Neuronal stem cell (in vitro differentiated cells): Measurements from ENCODE around the gene SHOC1.

Experiments
- DNase-seq: peaks from one replicate; pipeline ENCODE4 v3.0.0-alpha.2; 2013; ENCODE audit warnings: low spot score
- H2AFZ ChIP-seq: one replicate; pipeline ENCODE4 v1.6.1; 2013; ENCODE audit warnings: mild to moderate bottlenecking, low read length, inconsistent platforms
- H2AK5ac ChIP-seq: 2 replicates; pipeline ENCODE4 v1.6.1; 2013; ENCODE audit warnings: low read depth, mild to moderate bottlenecking, inconsistent platforms, low read length, moderate library complexity, mixed read lengths
- H2BK120ac ChIP-seq: 2 replicates; pipeline ENCODE4 v1.6.1; 2013; ENCODE audit warnings: low read depth, mild to moderate bottlenecking, inconsistent platforms, low read length, moderate library complexity, mixed read lengths
- H2BK12ac ChIP-seq: one replicate; pipeline ENCODE4 v1.6.1; 2013; ENCODE audit warnings: low read length, inconsistent platforms
- H2BK15ac ChIP-seq: 2 replicates; pipeline ENCODE4 v1.6.1; 2013; ENCODE audit warnings: mild to moderate bottlenecking, low read length, inconsistent platforms, mixed read lengths
- H2BK5ac ChIP-seq: one replicate; pipeline ENCODE4 v1.6.1; 2013; ENCODE audit warnings: inconsistent platforms, mild to moderate bottlenecking, low read length, moderate library complexity
- H3K14ac ChIP-seq: one replicate; pipeline ENCODE4 v1.6.1; 2013; ENCODE audit warnings: low read length, inconsistent platforms
- H3K18ac ChIP-seq: 2 replicates; pipeline ENCODE4 v1.6.1; 2013; ENCODE audit warnings: low read length, inconsistent platforms
- H3K23ac ChIP-seq: 2 replicates; pipeline ENCODE4 v1.6.1; 2013; ENCODE audit warnings: low read depth, mild to moderate bottlenecking, mixed read lengths, low read length, inconsistent platforms; ENCODE audit not compliant: poor library complexity
- H3K27ac ChIP-seq: replicated peaks from 3 replicates; pipeline ENCODE4 v1.5.1; 2013; ENCODE audit warnings: low read length, inconsistent platforms
- H3K27me3 ChIP-seq, 3 experiments: 2 replicates each; pipeline ENCODE4 v1.6.1; 2013; ENCODE audit warnings: low read length in 3 of 3, mild to moderate bottlenecking in 2 of 3, inconsistent platforms in 1 of 3, low read depth in 1 of 3, mixed read lengths in 1 of 3, moderate library complexity in 1 of 3; ENCODE audit not compliant: control insufficient read depth in 3 of 3, insufficient read depth in 3 of 3
- H3K36me3 ChIP-seq, 2 donors: replicated peaks in 1 of 2; 2 replicates each; pipeline ENCODE4 v1.6.1; 2013; ENCODE audit warnings: low read length in 2 of 2; ENCODE audit not compliant: control insufficient read depth in 2 of 2, insufficient read depth in 2 of 2
- H3K4ac ChIP-seq: 2 replicates; pipeline ENCODE4 v1.6.1; 2013; ENCODE audit warnings: inconsistent platforms, mild to moderate bottlenecking, low read length, moderate library complexity
- H3K4me1 ChIP-seq, 2 donors: 1 replicate in 1 of 2; 2 replicates in 1 of 2; pipeline ENCODE4 v1.6.1; 2013; ENCODE audit warnings: low read length in 2 of 2, low read depth in 1 of 2; ENCODE audit not compliant: control insufficient read depth in 2 of 2, insufficient read depth in 1 of 2
- H3K4me2 ChIP-seq: one replicate; pipeline ENCODE4 v1.6.1; 2013; ENCODE audit warnings: mild to moderate bottlenecking, low read length, inconsistent platforms; ENCODE audit not compliant: insufficient read depth, poor library complexity, severe bottlenecking
- H3K4me3 ChIP-seq, 2 donors: 2 replicates each; pipeline ENCODE4 v1.5.1; 2013; ENCODE audit warnings: low read length in 2 of 2, mild to moderate bottlenecking in 2 of 2, inconsistent platforms in 1 of 2, moderate library complexity in 1 of 2
- H3K79me1 ChIP-seq: one replicate; pipeline ENCODE4 v1.6.1; 2013; ENCODE audit warnings: low read depth, mild to moderate bottlenecking, inconsistent platforms, low read length, moderate library complexity
- H3K9ac ChIP-seq: one replicate; pipeline ENCODE4 v1.6.1; 2013; ENCODE audit warnings: mild to moderate bottlenecking, low read depth, low read length, inconsistent platforms; ENCODE audit not compliant: poor library complexity
- H3K9me3 ChIP-seq, 2 donors: replicated peaks in 1 of 2; 2 replicates each; pipeline versions ENCODE3 to v1.6.1; 2013; ENCODE audit warnings: low read length in 2 of 2, mild to moderate bottlenecking in 2 of 2, inconsistent platforms in 1 of 2, low read depth in 1 of 2, mixed read lengths in 1 of 2, moderate library complexity in 1 of 2; ENCODE audit not compliant: control insufficient read depth in 2 of 2, insufficient read depth in 1 of 2
- H4K8ac ChIP-seq: one replicate; pipeline ENCODE4 v1.6.1; 2013; ENCODE audit warnings: low read depth, mild to moderate bottlenecking, inconsistent platforms, low read length, moderate library complexity
- H4K91ac ChIP-seq: one replicate; pipeline ENCODE4 v1.6.1; 2013; ENCODE audit warnings: low read length, low read depth, mild to moderate bottlenecking, inconsistent platforms; ENCODE audit not compliant: poor library complexity
- WGBS, 2 donors: extraction: QIAGEN DNeasy Blood & Tissue Kit; methylation state at CpG; one replicate each; pipeline ENCODE4 v1.1.7; 2013; ENCODE audit warnings: missing lambda C conversion rate in 2 of 2, mixed read lengths in 1 of 2; ENCODE audit not compliant: insufficient read length in 2 of 2, insufficient replicate concordance in 1 of 2; ENCODE audit errors: extremely low coverage in 2 of 2; 5-methylcytosine and 5-hydroxymethylcytosine counted together

SHOC1 gene

DNA sequence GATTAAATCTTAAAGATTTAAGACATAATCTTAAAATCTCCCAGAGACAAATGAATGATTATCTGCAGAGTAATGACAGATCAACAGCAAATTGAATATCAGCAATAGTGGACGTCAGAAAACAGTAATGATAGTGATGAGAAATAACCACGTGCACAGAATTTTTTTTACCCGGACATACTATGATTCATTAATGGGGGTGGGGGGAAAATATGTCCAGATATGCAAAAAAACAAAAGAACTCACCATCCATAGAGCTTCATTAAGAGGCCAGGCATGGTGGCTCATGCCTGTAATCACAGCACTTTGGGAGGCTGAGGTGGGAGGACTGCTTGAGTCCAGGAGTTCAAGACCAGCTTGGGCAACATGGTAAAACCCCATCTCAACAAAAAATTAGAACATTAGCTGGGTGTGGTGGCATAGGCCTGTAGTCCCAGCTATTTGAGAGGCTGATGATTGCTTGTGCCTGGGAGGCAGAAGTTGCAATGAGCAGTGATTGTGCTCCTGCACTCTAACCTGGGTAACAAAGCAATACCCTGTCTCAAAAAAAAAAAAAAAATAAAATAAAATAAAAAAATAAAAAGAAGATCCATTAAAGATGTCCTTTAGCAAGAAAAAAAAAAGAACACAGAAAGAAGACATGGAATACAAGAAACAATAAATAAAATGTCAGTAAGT lies 30.9 kb upstream of the SHOC1 start:
- no peak for DNase-seq
- Histone ChIP-seq H3K27ac (no peak overlapping the region), H3K4ac (no peak overlapping the region), H3K23ac (no peak overlapping the region), H3K18ac (no peak overlapping the region), H3K9ac (no peak overlapping the region), H3K9me3 (peaks cover 0 to 4% of the 10 kb centered on the region in 2 donors), H3K4me3 (no peak overlapping the region), H3K27me3 (peaks cover 0 to 3% (median 3%) of the 10 kb centered on the region in 3 experiments), H2BK12ac (no peak overlapping the region), H3K79me1 (no peaks in the 10 kb centered on the region), H2AK5ac (no peak overlapping the region), H2AFZ (no peak overlapping the region), H2BK5ac (no peak overlapping the region), H4K8ac (no peak overlapping the region), H3K4me1 (no peaks in the 10 kb centered on the region), H3K14ac (no peak overlapping the region), H4K91ac (no peak overlapping the region), H2BK15ac (no peak overlapping the region), H3K36me3 (no peaks in the 10 kb centered on the region), H2BK120ac (no peak overlapping the region), H3K4me2 (no peak overlapping the region)
- WGBS, 2 donors, result no CpG with 5 or more reads among the region's 3 CpGs

DNA sequence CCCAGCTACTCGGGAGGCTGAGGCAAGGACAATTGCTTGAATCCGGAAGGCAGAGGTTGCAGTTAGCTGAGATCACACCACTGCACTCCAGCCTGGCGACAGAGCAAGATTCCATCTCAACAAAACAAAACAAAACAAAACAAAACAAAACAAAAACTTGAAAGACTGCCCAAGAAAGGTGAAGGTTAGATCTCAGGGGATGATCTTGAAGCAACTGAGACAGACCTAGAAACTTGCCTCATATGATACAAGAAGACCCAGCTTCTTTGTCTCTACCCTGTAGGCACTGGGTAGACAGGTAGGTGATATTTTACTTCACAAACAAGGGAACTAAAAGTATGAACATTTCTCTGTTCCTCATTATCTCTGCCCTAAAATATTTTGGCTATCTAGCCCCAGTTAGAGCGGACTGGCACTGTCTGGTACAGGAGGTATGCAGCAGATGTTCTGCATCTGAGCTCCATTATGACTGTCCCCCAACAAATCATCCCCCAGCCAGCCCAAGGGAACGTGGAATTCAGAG lies 26.3 kb upstream of the SHOC1 start:
- Histone ChIP-seq H3K4me3 (no peak overlapping the region), H2BK12ac (no peak overlapping the region), H3K18ac (no peak overlapping the region), H2AFZ (no peak overlapping the region), H3K4ac (no peak overlapping the region), H3K79me1 (no peaks in the 10 kb centered on the region), H3K4me2 (no peak overlapping the region), H3K9ac (no peak overlapping the region), H3K14ac (no peak overlapping the region), H3K9me3 (peaks cover 0 to 2% of the 10 kb centered on the region in 2 donors), H3K23ac (no peak overlapping the region), H3K27ac (no peak overlapping the region), H2BK15ac (no peak overlapping the region), H3K27me3 (no peaks in the 10 kb centered on the region), H2AK5ac (no peak overlapping the region), H4K91ac (no peak overlapping the region), H2BK5ac (no peak overlapping the region), H4K8ac (no peak overlapping the region), H2BK120ac (no peak overlapping the region), H3K4me1 (no peaks in the 10 kb centered on the region), H3K36me3 (no peaks in the 10 kb centered on the region)
- no peak for DNase-seq
- WGBS, 2 donors, result no CpG with 5 or more reads among the region's 5 CpGs

DNA sequence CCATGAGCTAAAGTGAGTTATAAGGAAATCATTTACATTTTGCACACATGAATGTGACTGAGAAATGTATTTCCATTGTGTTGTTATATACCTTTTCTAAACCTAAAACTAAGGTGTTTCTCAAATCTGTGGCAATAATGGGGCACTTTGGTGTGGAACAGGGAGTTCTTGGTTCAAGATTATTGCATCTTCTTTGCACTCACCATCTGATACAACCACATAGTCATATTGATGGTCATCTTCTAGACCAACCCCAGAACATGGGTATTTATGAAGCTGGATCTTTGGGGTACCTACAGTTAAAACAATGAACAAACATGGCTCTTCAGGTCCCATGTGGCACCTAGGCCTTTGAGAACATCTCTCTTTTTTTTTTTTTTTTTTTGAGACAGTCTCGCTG lies 24.6 kb upstream of the SHOC1 start:
- Histone ChIP-seq H3K18ac (no peak overlapping the region), H3K9ac (no peak overlapping the region), H3K14ac (no peak overlapping the region), H3K36me3 (no peaks in the 10 kb centered on the region), H2AFZ (no peak overlapping the region), H2BK12ac (no peak overlapping the region), H3K27me3 (no peaks in the 10 kb centered on the region), H3K79me1 (no peaks in the 10 kb centered on the region), H2BK15ac (no peak overlapping the region), H4K91ac (no peak overlapping the region), H3K4ac (no peak overlapping the region), H3K9me3 (peaks cover 0 to 2% of the 10 kb centered on the region in 2 donors), H3K4me1 (peaks cover 0 to 2% of the 10 kb centered on the region in 2 donors), H2BK120ac (no peak overlapping the region), H3K23ac (no peak overlapping the region), H2AK5ac (no peak overlapping the region), H4K8ac (no peak overlapping the region), H2BK5ac (no peak overlapping the region), H3K4me3 (no peak overlapping the region), H3K4me2 (no peak overlapping the region), H3K27ac (no peak overlapping the region)
- no CpG with 5 or more reads among the region's 1 CpG for WGBS, 2 donors
- DNase-seq, result no peak

DNA sequence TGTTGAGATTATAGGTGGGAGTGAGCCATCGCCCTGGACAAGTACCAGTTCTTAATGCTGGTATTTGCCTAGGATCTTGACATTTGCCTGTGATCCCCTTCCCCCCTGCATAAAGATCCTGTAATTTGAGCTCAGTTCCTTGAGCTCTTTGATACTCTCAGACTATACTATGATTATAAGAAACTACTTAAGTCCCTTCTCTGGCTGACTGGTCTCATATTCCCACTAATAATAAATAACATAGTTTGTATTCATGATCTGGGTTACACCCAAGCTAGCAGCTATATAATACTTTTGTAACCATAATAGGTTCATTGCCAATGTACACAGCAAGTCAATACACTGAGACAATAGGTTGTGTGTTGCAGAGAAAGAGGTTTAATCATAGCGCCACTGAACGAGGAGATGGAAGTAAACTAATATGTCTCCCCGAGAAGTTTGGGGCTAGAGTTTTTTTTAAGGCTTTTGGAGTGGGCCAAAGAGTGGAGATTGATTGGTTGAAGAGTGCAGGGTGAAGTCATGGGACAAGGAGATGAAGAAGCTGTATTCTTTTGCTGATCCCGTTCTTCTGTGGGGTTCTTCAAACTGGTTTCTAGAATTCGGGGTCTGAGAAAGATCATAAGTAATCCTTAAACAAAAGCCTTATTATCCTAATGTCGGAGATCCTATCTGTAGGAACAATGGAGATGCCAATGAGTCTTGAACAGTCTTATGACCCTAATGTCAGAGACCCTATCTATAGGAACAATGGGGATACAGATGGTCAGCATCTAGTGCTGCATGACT lies 20.7 kb upstream of the SHOC1 start:
- H2BK5ac ChIP-seq, result no peak overlapping the region
- H3K9me3 ChIP-seq, result no peaks in the 10 kb centered on the region
- H3K4me1 ChIP-seq, result peaks cover 0 to 2% of the 10 kb centered on the region in 2 donors
- H3K27ac ChIP-seq, result no peak overlapping the region
- no peak overlapping the region for H3K9ac ChIP-seq
- no peak overlapping the region for H3K4me2 ChIP-seq
- DNase-seq, result no peak
- H3K27me3 ChIP-seq, result no peaks in the 10 kb centered on the region
- no CpG with 5 or more reads among the region's 7 CpGs for WGBS, 2 donors
- H3K4ac ChIP-seq, result no peak overlapping the region
- H3K18ac ChIP-seq, result no peak overlapping the region
- no peak overlapping the region for H2BK120ac ChIP-seq
- no peak overlapping the region for H4K91ac ChIP-seq
- no peak overlapping the region for H2AFZ ChIP-seq
- H2AK5ac ChIP-seq, result no peak overlapping the region
- no peaks in the 10 kb centered on the region for H3K79me1 ChIP-seq
- no peak overlapping the region for H3K4me3 ChIP-seq
- no peak overlapping the region for H2BK15ac ChIP-seq
- H2BK12ac ChIP-seq, result no peak overlapping the region
- no peak overlapping the region for H4K8ac ChIP-seq
- no peaks in the 10 kb centered on the region for H3K36me3 ChIP-seq
- H3K23ac ChIP-seq, result no peak overlapping the region
- no peak overlapping the region for H3K14ac ChIP-seq
